ENCODE data around the gene SLC13A4.
"Not testable (repeated sequence)": the region's sequence is repeated elsewhere in the genome, so short reads cannot be mapped to it uniquely, and the experiment has no call there.

SLC13A4 gene

GRCh38 chr7:135716677-135717238 lies 11.2 kb downstream of the SLC13A4 start:
- DNase-seq = no peak

- no peak for DNase-seq
Measured at GRCh38 chr7:135715673-135716072, 12.3 kb downstream of the SLC13A4 start.

GRCh38 chr7:135715055-135715522 lies 12.9 kb downstream of the SLC13A4 start:
- no peak for DNase-seq

- no peak for DNase-seq
Measured at GRCh38 chr7:135714534-135715009, 13.4 kb downstream of the SLC13A4 start.

GRCh38 chr7:135713836-135714470 lies 14.0 kb downstream of the SLC13A4 start:
- DNase-seq = no peak

GRCh38 chr7:135712796-135713195 lies 15.2 kb downstream of the SLC13A4 start:
- no peak for DNase-seq

- no peak for DNase-seq
Measured at GRCh38 chr7:135712182-135712782, 15.7 kb downstream of the SLC13A4 start.

GRCh38 chr7:135711139-135711469 lies 16.9 kb downstream of the SLC13A4 start:
- no peak for DNase-seq

- DNase-seq = no peak
Measured at GRCh38 chr7:135710417-135711138, 17.4 kb downstream of the SLC13A4 start.

- no peak for DNase-seq
Measured at GRCh38 chr7:135709508-135709907, 18.5 kb downstream of the SLC13A4 start.

GRCh38 chr7:135708041-135708440 lies 19.9 kb downstream of the SLC13A4 start:
- DNase-seq = no peak

- DNase-seq = no peak
Measured at GRCh38 chr7:135707570-135707966, 20.4 kb downstream of the SLC13A4 start.

- no peak for DNase-seq
Measured at GRCh38 chr7:135706858-135707569, 21.0 kb downstream of the SLC13A4 start.

GRCh38 chr7:135706038-135706742 lies 21.8 kb downstream of the SLC13A4 start:
- no peak for DNase-seq

- DNase-seq = no peak
Measured at GRCh38 chr7:135704698-135705097, 23.3 kb downstream of the SLC13A4 start.

- DNase-seq = no peak
Measured at GRCh38 chr7:135704074-135704473, 23.9 kb downstream of the SLC13A4 start.

GRCh38 chr7:135697276-135698049 lies 30.5 kb downstream of the SLC13A4 start:
- DNase-seq = no peak

GRCh38 chr7:135693558-135693957 lies 34.4 kb downstream of the SLC13A4 start:
- DNase-seq = no peak

- not testable (repeated sequence) for DNase-seq
Measured at GRCh38 chr7:135692606-135693005, 35.4 kb downstream of the SLC13A4 start.

- DNase-seq = no peak
Measured at GRCh38 chr7:135692055-135692454, 35.9 kb downstream of the SLC13A4 start.

- DNase-seq = no peak
Measured at GRCh38 chr7:135690566-135690965, 37.4 kb downstream of the SLC13A4 start.

- no peak for DNase-seq
Measured at GRCh38 chr7:135687466-135687865, 40.5 kb downstream of the SLC13A4 start.
